Activated T-helper 1 cell treated with Interleukin-2 at 50 U/mL for 16 hours (primary cell): ENCODE measurements around the gene BMP8B.
"Not testable (repeated sequence)": the region's sequence is repeated elsewhere in the genome, so short reads cannot be mapped to it uniquely, and the experiment has no call there.

Source experiments
- DNase-seq: peaks from one replicate; pipeline ENCODE4 v3.0.0-alpha.2; 2020; ENCODE audit warnings: low read depth

The BMP8B gene

GRCh38 chr1:39777896-39778295, 10.8 kb downstream of the BMP8B start:
- DNase-seq = not testable (repeated sequence)

DNA sequence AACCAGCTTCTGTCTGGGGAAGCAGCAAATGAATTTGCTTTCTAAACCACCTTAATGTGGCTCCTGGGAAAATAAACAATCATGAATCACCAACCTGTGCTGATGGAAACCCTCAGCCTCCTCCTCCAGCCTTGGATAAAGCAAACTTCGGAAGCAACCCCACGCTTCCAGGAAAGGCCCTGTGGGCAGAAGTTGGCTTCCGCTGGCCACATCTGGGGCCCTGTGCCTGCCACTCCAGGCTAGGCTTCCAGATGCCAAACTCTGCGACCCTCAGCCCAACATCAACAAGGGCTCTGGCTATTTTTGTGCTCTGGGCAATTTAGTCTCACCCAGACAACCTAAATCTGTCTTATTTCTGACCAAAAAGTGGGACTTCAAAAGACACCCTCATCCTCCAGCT, 11.4 kb downstream of the BMP8B start:
- DNase-seq = no peak

GRCh38 chr1:39776886-39777285, 11.8 kb downstream of the BMP8B start:
- DNase-seq = no peak

- DNase-seq = no peak
Observed at GRCh38 chr1:39776400-39776713, 12.3 kb downstream of the BMP8B start.

- DNase-seq = not testable (repeated sequence)
Observed at GRCh38 chr1:39775676-39776399, 12.8 kb downstream of the BMP8B start.

DNA sequence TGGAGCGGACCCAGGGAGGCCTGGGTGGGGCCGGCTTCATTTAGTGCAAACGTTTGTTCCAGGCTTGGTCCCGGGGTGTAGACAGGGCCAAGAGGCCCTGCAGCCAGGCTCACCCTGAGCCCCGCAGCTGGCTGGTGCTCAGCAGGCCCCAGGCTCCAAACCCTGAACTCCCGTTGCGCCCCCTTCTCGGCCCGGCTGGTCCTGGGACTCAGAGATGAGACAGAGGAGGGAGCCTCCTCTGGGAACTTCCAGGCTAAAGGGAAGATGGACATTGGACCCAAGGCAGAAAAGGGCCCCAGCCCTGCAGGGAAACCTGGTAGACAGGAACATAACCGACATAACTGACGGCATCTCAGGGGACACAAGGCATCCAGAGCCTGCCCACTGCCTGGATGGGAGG, 13.5 kb downstream of the BMP8B start:
- not testable (repeated sequence) for DNase-seq

DNA sequence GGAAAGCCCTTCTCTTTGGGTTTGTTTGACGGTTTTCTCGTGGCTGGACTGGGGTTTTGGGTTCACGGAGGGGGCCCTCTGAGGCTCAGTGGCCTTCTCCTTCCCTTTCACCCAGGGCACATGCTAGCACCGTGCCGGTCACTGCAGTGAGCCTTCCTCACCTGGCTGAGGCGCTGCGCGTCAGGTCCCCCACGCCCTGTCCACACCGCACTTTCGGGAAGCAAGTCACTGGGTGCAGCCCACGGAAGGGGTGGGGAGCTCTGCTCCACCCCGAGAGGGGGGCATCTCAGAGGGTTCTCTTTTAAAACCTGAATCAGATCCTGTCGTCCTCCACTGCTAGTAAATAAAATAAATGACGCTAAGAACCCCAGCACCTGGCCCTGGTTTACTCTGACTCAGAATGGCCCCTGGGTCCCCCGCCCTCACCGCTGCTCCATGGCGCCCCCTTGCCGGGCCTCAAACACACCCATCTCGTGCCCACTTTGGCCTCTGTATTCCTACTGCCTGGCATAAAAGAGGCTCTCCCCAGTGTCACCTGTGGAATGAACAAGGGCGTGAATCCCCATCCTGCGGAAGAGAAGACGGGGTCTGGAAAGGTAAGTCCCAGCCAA, 15.2 kb downstream of the BMP8B start:
- DNase-seq = not testable (repeated sequence)

GRCh38 chr1:39771022-39771532, 17.6 kb downstream of the BMP8B start, which contains the start of gene OXCT2:
OXCT2 (minus strand) TSS chr1:39771348; CDS start chr1:39771255, 93 bp downstream.
- DNase-seq = not testable (repeated sequence)

GRCh38 chr1:39770100-39771021, 18.3 kb downstream of the BMP8B start:
- not testable (repeated sequence) for DNase-seq

DNA sequence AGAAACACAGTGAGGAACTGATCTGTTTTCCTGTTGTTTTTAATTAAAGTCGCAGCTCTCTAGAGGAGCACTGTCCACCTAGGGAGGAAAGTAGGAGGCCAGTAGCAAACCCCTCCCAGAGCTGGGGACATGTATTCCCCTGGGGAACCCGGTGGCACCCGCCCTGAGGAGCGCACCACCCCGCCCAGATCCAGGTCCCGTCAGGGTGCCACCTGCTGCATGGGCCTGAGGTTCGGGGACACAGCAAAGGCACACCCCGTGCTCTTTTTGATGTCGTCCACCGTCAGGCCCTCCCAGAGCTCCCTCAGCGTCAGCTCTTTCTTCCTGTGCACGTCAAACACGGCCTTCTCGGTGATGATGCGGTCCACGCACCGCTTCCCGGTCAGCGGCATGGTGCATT, 19.2 kb downstream of the BMP8B start:
- not testable (repeated sequence) for DNase-seq

DNA sequence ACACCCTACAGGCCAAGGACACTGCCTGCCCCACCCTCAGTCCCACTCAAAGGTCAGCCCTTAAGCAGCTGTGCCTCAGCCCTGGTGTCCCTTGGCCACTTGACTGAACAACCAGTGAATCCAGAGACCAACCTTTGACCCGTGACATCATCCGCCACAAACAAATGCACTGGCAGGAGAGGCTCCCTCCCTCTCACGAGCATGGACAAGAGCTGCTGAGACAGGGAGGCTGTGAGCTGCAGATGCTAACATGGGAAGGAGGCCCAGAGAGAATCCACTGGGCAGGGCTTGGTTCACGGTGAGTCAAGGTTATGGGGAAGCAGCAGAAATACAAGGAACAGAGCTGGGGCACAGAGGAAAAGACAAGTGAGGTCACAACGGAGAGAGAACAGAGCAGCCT, 22.2 kb downstream of the BMP8B start:
- not testable (repeated sequence) for DNase-seq

DNA sequence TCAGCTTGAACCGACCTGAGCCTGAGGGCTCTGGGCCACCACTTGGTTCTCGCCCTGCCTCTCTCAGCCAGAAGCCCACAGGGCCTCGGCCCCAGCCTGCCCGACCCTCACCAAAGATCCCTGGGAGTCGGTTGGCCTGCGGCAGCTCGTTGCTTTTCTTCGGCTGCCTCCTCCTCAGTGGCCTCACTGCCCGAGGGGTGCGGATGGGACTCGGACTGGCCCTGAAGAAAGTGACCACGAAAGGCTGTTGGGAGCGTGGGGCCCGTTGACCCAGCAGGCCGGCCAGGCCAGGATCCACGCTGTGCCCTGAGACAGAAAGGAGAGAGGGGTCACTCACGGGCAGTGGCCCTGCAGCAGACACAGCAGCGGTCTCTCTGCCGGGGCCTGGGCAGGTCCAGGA, 24.2 kb downstream of the BMP8B start:
- not testable (repeated sequence) for DNase-seq

GRCh38 chr1:39763619-39764374, 24.9 kb downstream of the BMP8B start:
- DNase-seq = not testable (repeated sequence)

DNA sequence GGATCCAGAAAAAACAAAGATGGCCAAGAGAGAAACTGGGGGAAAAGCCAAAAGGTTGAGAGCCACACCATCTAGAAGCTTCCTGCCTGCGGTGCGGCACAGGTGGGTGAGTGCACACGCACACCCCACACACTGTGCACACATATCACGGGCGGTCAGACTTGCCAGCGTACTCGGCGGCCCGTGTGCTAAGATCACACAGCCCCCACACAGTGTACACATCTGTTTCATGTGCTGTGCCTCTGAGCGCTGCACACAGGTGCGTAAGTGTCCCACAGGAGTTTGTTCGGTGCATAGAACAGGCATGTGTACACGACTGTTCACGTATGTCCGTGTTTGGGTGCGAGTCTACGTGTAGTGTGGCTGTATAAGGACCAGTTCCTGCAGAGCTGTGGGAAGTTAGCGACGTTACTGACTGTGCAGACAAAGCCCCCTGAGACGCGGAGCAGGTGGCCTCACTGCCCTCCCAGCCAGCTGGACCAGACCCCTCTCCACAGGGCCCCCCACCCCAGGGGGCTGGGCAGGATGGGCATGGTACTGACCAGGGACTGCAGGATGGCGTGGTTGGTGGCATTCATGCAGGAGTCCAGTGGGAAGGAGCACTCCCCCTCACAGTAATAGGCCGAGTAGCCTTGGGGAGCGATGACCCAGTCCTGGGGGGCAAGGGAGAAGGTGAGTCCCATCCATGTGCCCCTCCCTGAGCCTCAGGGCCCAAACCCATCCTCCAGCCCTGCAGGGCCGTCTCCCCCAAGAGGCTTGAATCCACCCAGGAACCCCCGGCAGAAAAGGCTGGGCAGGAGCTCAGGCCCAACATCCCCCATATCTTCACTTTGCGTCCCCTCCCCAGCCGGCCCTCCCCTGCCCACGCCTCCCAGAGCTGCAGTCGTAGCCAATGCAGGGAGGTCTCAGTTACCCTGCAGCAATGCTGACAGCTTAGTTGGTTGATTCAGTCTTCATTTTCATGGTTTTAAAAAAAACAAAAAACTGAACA, 25.8 kb downstream of the BMP8B start:
- DNase-seq = no peak

- no peak for DNase-seq
Observed at GRCh38 chr1:39761557-39762260, 27.0 kb downstream of the BMP8B start.

DNA sequence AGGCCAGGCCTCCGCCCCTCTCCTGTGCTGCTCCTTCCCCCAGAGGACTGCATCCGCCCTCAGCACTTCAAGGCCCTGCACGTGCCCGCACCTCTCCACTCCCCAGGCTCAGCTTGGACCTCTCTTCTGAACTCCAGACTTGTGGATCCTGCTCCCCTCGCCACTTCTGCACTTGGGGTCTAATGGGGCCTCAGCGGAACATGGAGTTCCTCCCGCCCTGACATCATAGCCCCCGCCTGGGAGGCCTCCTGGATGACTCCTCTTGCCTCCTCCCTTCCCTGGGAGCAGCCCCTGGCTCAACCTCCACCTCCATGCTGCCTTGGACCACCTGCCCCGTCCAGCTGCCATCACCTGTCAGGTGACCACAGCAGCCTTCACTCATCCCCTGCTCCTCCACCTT, 27.6 kb downstream of the BMP8B start:
- no peak for DNase-seq

DNA sequence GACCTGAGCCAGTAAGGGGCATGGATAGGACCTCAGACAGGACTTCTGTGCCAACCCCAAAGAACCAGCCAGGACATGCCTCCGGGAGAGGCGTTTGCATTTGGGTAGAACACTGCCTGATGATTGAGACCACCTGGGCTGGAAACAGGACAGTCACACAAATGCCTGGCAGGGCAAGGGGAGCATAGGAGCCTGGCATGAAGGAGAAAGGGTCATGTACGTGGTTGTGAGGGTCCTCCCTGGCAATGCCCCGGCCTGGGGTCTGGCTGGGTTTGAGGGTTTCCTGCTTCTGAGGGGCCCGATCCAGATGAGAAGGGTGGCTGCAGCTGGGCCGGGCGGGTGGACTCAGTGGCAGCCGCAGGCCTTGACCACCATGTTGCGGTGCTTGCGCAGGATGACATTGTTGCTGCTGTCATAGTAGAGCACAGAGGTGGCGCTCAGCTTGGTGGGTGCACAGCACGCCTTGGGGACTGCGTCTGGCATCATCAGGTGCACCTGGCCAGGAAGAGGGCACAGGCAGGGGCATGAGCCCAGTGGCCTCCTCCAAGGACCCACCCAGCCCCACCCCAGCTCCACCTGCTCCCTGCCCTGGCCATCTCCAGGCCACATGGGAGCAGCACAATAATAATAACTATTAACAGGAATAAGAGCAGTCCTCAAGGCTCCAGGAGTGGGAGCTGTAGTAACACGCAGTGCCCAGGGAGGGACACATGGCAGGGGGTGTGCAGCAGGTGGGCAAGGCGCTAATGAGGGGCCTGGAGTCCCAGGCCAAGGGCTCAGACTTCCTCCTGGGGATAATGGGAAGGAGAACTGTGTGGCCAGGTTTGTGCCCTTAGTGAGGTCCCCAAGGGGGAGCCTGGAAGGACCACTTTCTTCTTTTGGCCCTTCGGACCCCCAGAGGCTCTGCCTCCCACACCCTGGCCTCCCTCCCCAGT, 28.3 kb downstream of the BMP8B start:
- no peak for DNase-seq

DNA sequence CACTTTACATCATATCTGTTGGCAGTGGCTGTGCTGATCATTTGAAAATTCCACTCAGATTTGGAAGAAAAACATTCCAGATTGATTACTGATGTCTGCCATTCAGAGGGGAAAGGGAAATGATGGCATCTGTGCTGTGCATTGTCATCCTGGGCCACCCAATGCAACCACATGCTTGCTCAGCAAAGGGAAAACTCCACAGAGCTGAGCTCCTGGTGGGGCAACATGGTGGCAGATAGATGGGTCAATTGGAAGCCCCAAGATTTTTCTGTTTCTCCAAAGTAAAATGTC, 29.3 kb downstream of the BMP8B start:
- no peak for DNase-seq
